NOMO-1 treated with dmso at 0.1 percent for 144 hours (cell line): ENCODE results near the gene CAMK1D.
A peak's percentile ranks its signal among the peaks of the same experiment; 100 is the strongest.
"Not testable (repeated sequence)": the region's sequence is repeated elsewhere in the genome, so short reads cannot be mapped to it uniquely, and the experiment has no call there.

ENCODE experiments used
- DNase-seq: peaks from one replicate; lab custom pipeline; 2025; ENCODE audit not compliant: unreplicated experiment; lab: John Stamatoyannopoulos, UW

Gene CAMK1D

DNA sequence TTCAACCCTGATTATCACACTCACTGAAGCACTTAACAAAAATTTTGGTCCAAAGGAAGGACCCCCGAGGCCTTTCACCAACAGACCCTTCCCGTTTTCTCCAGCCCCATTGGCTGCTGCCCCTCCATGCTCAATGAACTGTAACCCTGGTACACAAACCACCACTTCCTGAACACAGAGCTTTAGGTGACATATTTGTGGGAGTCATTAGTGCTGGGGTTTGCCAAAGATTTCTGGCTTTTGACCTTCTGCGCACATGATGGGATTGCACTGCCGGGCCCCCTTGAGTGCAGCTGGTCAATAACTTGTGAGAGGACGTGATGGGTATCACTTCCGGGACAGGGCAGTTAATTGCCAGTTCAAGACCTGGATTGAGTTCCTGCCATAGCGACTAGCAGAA lies 9.0 kb upstream of the CAMK1D start:
- no peak for DNase-seq

DNA sequence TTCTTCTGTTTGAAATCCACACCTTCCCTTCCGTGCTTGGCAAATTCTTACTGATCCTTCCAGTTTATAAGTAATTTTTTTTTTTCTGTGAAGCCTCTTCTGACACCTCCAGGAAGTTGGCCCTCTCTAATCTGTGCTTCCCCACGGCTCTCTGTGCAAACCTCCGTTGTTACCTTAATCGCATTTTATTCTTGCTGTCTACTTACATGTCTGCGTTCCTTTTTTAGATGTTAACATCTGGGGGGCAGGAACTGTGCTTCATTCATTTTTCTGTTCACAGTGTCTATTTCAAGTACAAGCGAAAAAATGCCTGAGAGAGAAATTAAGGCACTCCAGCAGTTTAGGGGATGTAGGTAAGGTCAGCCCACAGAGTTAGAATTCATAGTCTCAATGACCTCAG lies 8.4 kb upstream of the CAMK1D start:
- no peak for DNase-seq

DNA sequence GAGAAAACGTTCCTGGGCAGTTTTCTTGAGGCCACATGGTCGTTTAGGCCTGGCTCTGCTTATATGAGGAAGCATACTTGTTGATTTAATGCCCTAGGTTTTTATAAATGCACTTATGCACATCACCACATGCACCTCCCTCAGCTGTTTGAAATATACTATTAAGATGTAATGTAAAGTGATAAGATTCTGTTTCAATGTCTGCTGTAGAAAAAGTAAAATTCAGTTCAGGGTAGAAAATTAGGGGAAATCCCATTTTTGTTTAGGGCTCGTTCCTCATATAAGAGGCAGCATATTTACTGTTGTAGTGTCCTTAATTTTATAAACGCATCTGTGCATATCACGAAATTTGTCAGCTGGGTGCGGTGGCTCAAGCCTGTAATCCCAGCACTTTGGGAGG lies 7.8 kb upstream of the CAMK1D start:
- DNase-seq: no peak

DNA sequence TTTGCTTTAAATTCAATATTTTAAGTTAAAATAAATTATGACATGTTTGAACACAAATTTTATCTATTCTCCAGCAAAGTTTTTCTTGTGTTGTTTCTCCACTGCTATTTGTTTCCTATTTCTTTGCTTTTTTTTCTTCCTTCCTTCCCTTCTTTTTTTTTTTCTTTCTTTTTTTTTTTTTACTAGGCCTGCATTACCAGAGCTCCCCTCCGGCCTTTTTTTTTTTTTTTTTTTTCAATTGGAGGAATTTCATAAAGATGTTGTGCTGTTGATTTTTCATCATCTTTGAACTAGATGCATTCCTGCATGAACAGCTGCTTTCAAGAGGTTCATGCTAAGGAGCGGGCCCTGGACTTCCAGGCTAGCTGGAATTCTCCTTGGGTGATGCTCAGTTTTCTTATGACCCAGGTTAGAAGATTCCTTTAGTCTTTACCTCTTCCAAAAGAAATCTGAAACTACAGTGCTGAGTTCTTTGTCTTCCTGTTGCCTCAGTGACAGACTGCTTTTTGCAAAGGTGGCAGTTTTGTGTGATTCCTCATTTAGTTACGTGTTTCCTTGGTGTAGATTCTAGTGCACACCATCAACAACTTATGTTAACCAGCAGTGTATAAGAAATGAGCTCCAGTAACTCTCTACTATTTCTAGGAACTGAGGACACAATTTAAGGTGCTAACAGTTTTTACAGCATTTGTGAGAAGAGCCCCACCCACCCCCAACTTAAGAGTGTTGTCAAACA lies 4.8 kb upstream of the CAMK1D start:
- no peak for DNase-seq

DNA sequence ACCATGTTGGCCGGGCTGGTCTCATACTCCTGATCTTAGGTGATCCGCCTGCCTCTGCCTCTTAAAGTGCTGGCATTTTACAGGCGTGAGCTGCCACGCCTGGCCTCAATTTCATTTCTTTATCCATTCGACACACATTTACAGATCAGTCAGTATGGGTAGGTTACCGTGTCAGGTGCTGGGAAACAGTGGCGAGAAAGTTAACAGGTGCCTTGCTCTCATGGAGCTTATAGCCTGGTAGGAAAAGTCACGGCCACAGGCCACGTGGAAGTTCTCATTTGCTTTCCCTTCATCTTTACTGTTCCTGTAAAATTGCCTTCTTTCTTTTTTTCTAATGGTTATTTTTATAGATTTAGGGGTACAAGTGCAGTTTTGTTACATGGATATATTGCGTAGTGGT lies 2.6 kb upstream of the CAMK1D start:
- no peak for DNase-seq

DNA sequence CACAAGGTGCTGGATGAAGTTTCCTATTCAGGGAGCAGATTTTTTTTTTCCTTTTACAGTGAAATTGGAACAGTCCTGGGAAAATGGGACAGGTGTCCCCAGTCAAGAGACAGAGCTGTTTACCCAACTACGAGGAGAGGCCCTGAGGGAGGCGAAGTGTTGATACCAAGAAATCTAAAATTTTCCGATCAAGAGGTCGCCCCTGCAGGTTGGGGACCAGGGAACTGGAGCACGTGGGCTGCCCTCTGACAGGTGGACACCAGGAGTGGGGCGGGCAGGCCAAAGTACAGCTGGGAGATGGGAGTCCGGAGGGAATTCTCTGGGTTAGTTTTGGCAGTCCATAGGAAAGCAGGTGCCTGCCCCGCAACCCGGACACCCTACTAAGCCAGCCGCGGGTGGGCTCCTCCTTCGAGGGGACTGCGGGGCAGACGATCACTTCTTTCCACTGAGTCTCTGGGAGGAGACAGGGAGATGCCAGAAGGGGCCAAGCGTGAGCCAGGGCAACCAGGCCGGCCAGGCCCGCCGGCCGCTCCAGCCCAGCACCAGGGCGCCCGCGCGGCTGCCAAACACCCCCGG lies 965 bp upstream of the CAMK1D start:
- DNase-seq: no peak

DNA sequence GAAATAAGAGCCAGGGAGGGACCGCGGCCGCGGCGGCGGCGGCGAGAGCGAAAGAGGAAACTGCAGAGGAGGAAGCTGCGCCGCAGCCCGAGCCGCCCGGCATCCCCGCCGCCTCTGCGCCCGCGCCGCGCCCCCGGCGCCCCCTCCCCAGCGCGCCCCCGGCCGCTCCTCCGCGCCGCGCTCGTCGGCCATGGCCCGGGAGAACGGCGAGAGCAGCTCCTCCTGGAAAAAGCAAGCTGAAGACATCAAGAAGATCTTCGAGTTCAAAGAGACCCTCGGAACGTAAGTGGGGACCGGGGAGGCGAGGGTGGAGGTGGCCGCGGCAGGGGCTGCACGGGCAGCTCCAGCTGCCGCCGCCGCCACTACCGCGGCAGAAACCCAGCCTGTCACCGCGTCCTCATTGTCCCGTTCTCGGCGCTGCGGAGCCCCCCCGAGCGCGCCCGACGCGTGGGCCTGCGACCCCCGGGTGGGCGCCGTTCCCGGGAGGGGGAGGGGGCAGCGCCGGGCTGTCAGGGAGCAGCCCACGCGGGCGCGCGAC lies 351 bp downstream of the CAMK1D start:
- no peak for DNase-seq

DNA sequence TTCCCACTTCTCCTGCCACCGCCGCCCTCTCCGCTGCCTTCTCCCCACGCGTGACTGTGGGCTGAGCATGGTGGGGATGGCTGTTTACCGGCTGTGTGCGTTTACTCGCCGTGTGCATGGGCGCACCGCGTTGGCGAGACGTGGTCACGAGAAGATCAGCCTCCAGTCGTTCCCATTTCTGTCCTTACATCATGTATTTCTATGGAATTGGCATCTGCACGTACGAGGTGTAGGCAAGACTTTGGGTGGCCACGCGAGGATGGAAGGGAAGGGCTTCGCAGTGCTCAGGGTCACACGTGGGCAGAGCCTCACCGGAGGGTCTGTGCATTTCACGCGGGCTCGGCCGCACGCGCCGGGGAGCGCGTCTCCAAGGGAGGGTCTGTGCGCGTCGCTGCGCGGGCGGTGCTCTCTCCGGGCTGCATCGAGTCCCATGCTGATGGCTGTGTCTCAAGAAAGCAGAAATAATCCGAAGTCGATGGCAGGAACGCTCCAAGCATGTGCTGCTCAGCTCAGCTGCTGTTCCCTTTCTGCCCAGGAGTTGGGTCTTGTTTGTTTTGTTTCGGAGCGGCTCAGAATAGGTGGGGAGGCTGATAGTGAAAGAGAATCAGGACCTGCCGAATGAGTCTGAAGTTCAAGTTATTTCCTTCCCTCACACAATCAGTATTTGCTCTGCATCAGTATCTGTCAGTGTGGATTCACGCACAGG lies 973 bp downstream of the CAMK1D start:
- peak; percentile 40 for DNase-seq

DNA sequence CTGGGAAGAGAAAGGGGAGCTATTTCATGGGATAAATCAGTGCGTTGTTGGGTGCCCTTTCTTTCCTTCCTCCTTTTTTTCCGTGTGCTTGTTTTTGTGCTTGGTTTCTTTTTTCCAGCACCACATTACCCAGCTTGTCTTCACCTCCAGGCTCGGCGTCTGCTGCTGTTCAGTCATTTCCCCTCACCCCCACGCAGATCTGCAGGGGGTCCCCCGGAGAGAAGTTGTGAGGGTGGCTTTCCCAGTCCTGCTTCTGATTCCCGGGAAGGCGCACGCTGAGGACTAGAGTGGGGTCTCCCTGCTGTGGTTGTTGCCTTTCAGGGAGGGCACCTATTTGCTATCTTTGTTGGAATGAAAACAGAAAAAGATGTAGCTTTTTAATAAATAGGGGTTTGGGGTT lies 1.6 kb downstream of the CAMK1D start:
- DNase-seq: no peak

DNA sequence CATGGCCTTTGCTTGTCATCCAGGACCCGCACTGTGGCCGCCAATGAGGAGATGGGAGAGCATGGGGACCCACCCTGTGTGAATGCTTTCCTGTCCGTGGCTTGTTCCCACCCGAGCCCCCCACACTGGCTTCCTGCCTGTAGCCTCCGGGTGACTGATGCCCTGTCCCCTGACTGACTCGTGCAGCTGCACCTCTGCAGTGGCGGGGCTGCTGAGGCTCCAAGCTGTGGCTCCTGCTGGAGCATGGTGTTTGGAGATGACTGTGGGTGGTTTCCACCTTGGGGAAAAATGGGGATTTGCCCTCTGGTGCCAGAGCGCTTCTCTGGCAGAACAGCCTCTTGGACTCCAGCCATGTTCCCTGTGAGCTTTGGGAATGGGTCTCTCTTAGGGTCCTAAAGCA lies 2.1 kb downstream of the CAMK1D start:
- no peak for DNase-seq

DNA sequence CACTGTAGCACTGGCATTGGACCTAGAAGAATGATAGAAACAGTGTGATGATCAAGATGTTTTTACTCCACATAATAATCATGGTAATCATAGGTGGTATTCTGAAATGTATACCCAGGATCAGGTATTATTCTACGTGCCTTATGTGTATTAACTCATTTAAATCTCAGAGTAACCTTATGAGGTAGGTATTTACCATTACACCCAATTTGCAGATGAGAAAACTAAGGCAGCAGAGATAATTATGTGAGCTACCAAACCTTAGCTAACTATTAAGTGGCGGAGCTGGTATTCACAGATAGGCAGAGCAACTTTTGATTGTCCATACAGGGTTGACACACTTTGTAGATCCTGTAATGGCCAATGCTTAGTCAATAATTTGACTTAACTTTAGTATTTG lies 2.5 kb downstream of the CAMK1D start:
- no peak for DNase-seq

DNA sequence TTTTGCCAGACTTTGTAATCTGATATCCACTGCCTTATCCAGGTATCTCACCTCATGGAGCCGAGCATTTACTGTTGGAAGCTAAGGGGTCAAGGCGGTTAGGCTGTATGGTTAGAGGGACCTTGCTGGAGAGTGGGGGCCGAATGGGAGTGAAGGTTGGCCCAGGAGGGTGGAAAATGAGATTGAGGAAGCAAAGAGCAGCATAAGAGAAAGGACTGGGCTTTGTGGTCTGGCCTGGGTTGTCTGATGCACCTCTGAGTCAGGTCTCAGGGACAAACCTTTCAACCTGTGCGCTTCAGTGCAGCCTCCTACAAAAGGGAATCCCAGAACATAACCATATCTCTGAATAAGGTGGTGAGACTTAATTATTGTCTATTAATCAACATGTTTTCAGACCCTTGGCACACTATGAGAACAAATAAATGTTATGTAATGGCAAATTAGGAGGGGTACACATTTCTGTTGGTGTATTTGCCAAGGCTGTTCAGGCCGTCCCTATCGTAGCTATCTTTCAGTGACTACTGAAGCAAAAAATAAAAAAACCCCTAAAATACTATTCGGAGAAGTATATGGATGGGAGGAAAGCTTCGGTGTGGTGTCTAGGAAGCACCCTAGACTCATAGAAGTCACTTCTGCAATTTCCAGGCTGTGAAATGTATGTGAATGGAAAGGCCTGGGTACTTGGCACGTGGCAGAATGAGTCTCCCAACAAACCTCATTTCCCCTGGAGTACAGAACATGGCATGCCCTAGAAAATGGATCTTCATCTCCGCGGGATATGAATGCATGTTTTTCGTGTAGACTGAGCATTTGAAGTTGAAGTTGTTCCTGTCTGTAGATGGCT lies 4.3 kb downstream of the CAMK1D start:
- no peak for DNase-seq

DNA sequence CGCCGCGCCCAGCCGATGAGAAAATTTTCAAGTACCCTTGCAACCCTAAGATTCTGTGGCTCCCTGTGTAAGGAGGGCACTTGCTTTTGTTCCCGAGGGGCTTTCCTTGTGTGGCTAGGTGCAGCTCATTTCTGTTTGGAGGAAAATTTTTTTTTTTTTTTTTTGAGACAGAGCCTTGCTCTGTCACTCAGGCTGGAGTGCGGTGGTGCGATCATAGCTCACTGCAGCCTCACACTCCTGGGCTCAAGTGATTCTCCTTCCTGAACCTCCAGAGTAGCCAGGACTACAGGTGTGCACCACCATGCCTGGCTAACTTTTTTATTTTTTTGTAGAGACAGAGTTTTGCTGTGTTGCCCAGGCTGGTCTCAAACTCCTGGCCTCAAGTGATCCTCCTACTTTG lies 5.3 kb downstream of the CAMK1D start:
- not testable (repeated sequence) for DNase-seq

DNA sequence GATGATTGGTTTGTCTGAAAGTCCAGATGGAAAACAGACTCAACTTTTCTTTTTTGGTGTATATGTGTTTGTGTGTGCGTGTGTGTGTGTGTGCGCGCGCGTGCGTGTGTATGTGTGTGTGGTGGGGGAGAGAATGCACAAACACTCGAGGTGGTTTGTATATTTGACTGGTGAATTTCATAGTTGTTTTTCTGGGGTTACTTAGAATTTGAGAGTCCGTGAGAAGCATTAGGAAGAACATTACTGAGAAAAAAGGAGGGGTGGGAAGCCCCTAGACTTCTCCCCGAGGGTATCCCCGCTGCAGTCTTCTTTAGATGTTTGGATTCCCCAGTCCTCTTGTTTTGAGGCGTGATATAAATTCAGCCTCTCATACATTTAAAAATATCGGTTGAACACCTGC lies 6.0 kb downstream of the CAMK1D start:
- no peak for DNase-seq

DNA sequence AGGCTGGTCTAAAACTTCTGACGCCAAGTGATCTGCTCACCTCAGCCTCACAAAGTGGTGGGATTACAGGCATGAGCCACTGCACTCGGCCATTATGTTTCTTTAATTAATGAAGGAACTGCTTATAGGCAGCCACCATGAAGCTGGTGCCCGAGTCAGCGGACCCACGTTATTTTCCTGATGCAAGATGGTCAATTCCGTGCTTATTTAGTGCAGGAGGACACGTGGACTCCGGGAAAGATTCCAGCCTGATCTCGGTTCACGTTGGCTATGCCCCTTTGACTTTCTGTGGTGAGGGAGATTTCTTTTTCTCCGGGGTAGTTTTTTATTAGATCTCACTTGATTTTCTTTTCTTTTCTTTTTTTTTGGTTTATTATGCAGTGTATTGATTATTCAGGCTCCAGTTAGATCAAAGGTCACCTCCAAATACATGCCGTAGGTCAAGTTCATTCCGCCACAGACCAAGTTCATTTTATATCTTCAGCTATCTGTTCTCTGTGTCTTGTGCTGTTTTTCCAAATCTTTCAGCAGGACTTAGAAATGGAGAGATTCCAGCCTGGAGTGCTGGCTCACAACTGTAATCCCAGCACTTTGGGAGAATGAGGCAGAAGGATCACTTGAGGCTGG lies 8.3 kb downstream of the CAMK1D start:
- no peak for DNase-seq

DNA sequence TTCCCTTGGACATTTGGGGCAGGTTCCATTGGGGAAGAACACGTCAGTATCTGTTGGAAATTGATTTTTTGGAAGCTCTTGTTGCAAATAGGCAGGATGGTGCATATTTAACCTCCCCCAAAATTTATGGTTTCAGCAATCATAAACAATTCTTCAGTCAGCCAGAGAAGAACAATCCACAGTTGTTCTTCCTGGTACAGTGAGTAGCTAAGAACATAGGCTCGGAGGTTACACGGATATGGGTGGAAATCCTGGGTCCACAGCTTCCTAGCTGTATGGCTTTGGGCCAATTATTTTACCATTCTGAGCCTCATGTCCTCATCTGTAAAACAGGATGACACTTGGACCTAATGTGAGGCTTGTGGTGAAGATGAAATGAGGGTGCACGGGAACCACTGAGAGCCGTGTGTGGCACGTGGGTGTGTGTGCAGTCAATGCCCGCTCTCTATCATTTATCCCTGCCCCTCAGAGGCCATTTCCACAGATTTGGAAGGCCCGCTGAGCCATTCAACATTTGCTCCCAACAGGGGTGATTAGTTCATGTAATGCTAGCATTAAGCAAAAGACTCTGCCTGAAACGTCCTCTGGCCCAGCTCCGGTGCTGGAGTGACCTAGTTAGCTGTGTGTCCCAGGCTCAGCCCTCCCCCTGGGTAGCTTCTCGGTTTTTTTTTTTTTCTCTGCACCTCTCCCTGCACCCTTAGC lies 9.7 kb downstream of the CAMK1D start:
- no peak for DNase-seq

DNA sequence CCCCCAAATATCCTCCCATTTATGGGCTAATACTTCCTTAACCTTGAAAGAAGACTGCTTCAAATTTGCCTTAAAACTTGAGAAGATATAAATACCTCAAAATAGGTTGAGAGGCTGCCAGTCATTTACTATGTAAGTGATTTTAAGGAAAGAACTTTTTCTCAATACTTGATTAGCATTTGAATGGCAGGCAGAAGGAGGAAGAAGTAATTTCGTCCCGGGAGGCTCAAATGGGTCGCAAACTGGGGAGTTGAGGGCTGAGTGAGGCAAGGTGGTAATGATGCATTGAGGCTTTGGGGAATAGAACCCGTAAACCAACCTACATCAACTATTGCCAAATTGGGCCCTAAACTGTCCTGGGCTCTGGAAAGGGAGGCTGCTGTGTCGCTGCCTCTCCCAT lies 11.1 kb downstream of the CAMK1D start:
- DNase-seq: no peak

DNA sequence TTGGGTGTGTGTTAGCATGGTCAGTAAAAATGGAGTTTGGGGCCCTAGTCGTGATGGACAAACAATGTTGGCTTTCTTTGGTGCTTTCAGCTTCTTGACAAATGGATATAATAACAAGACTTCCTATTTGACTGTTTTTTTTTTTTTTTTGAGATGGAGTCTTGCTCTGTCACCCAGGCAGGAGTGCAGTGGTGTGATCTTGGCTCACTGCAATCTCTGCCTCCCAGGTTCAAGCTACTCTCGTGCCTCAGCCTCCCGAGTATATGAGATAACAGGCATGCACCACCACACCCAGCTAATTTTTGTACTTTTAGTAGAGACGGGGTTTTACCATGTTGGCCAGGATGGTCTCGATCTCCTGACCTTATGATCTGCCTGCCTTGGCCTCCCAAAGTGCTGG lies 11.8 kb downstream of the CAMK1D start:
- DNase-seq: not testable (repeated sequence)

DNA sequence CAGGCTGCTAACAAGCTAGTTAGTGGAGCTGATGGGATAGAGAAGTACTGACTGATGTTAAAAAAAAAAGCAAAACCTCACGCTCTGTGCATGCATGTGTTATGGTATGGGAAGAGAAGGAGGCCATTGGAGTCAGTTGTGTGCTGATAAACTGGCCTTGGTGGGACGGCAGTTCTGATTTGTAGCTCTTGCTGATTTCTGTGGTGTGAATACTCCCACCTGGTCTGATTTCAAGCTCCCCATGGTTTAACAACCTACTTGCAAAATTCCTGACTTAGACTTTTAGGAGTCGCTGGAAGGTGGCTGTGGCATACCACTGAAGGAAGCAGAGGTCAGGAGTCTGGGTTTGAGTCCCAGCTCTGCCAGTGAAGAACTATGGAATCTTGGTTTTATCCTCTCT lies 15.2 kb downstream of the CAMK1D start:
- DNase-seq: no peak

DNA sequence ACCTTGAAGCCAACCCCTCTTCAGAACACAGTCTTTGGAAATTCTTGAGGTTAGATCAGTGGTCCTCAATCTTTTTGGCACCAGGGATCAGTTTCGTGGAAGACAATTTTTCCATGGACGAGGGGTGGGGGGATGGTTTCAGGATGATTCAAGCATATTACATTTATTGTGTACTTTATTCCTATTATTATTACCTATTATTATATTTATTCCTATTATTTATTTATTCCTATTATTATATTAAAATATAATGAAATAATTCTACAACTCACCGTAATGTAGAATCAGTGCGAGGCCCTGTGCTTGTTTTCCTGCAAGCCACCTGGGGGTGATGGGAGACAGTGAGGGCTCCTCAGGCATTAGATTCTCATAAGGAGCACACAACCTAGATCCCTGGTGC lies 17.9 kb downstream of the CAMK1D start:
- no peak for DNase-seq
